HEK293 (cell line): ENCODE data around the gene RHBDF2.

ENCODE experiments used
- ZNF211 ChIP-seq: fragments of 450-650 bp; formaldehyde crosslinking; IDR thresholded peaks from 2 replicates; pipeline ENCODE4 v1.5.1; 2016; ENCODE audit warnings: low read depth, missing biosample characterization, missing genetic modification characterization
- ZNF629 ChIP-seq: fragments of 450-650 bp; formaldehyde crosslinking; IDR thresholded peaks from 2 replicates; pipeline ENCODE4 v1.5.1; 2017; ENCODE audit warnings: missing biosample characterization, missing genetic modification characterization
- TF ChIP-seq, protein P1 (sequence below): fragments of 450-650 bp; formaldehyde crosslinking; IDR thresholded peaks from 2 replicates; pipeline ENCODE4 v1.5.1; 2016; ENCODE audit warnings: missing biosample characterization, missing genetic modification characterization

DNA sequence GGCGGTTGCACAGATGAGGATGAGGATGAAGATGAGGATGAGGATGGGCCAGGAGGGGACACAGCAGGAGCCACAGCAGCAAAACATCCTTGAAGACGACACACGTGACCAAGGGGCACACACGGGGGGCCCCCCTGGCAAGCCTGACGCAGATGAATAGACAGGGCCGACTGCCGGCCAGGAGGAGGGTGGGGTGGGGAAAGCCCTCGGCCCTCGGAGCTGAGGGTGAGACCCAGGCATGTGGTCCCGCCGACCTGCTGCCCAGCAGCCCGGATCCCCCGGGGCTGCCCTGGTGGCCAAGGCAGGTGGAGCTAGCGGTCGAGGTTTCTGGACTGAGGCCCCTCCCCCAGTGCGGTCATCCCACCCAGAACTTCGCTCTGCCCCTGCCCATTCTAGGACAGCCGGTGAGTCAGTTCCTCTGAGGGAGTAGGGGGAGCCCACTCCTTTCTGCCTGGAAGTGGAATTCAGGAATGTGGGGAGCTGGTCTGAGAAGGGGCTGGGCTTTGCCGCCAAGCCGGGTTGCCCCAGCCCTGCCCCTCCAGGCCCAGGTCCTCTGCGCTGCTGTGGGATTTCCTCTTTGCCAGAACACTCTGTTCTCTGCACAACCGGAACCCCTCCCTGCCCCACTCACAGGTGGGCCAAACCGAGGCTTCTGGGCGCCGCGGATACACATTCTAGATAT lies 26.3 kb upstream of the RHBDF2 start:
- TF ChIP-seq ZNF211 (tag by site-specific recombination) (no peak), ZNF629 (tag by site-specific recombination) (no peak)
- TF ChIP-seq, protein P1, sequence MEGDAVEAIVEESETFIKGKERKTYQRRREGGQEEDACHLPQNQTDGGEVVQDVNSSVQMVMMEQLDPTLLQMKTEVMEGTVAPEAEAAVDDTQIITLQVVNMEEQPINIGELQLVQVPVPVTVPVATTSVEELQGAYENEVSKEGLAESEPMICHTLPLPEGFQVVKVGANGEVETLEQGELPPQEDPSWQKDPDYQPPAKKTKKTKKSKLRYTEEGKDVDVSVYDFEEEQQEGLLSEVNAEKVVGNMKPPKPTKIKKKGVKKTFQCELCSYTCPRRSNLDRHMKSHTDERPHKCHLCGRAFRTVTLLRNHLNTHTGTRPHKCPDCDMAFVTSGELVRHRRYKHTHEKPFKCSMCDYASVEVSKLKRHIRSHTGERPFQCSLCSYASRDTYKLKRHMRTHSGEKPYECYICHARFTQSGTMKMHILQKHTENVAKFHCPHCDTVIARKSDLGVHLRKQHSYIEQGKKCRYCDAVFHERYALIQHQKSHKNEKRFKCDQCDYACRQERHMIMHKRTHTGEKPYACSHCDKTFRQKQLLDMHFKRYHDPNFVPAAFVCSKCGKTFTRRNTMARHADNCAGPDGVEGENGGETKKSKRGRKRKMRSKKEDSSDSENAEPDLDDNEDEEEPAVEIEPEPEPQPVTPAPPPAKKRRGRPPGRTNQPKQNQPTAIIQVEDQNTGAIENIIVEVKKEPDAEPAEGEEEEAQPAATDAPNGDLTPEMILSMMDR: no peak
